Ovary (tissue), 3 donors: ENCODE measurements around the gene NDUFS5.

ENCODE experiments used
- CTCF ChIP-seq, 3 donors: fragments of 450-650 bp in 2 of 3; fragments of 200-600 bp in 1 of 3; IDR thresholded peaks; one replicate each; pipeline versions ENCODE4 v1.5.1 to v1.8.0; 2016 to 2022; ENCODE audit warnings: antibody characterized with exemption in 3 of 3, mild to moderate bottlenecking in 1 of 3
- EP300 ChIP-seq: sonication (generic); formaldehyde crosslinking; IDR thresholded peaks from one replicate; pipeline ENCODE4 v1.6.1; 2017; ENCODE audit warnings: antibody characterized with exemption
- POLR2A ChIP-seq: fragments of 450-650 bp; IDR thresholded peaks from one replicate; pipeline ENCODE4 v1.6.1; 2017; ENCODE audit warnings: antibody characterized with exemption, mild to moderate bottlenecking, moderate library complexity
- donor health status: DM: no; HTN: no; CAD: no.

- TF ChIP-seq CTCF (IDR thresholded peaks at IDR 0.05) (no peak), POLR2A (no peak), EP300 (peak; percentile 51)
Measured at GRCh38 chr1:39076127-39076798, 50.1 kb downstream of the NDUFS5 start.
